Astrocyte of the cerebellum (primary cell): ENCODE measurements around the gene CLEC4E.
"Not testable (repeated sequence)": the region's sequence is repeated elsewhere in the genome, so short reads cannot be mapped to it uniquely, and the experiment has no call there.

ENCODE experiments used
- DNase-seq: peaks from one replicate; pipeline ENCODE4 v3.0.0-alpha.2; 2011; ENCODE audit warnings: low read depth
- H3K4me3 ChIP-seq: 2 replicates; pipeline ENCODE4 v1.5.1; 2011; ENCODE audit warnings: mild to moderate bottlenecking, low read depth, low read length, moderate library complexity
- in situ Hi-C: cut with HindIII; loops from 2 replicates; pipeline ENCODE4 v1.10.0; 2017; ENCODE audit warnings: low sequenced_read_pairs
- TF ChIP-seq, protein P1 (sequence below): IDR thresholded peaks from 2 replicates; pipeline ENCODE4 v1.5.1; 2012; ENCODE audit warnings: low read length, low read depth, moderate library complexity, mild to moderate bottlenecking; ENCODE audit errors: missing control alignments

CLEC4E gene

DNA sequence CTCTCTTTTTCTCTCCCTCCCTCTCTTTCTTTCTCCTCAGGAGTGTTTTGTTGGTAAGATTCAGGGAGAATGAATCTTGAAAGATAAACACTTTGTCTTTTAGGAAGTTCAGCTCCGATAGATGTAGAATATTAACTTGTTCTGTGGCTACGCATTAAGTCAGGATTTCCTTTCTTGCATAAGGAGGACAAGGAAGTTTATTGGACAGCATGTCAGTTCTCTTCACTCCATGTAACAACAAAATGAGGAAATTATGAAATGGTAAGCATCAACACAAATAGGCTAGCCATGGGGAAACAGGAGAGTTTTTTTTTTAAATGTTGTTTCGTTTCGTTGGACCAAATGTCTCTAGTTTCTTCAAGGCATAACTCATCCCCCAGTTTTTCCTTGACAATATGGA lies at the start of gene CLEC4E:
Gene CLEC4E (minus strand): TSS at position 75 of the 400 bp plus-strand sequence. CDS start 108 bp downstream, outside the sequence.
- DNase-seq, in situ Hi-C loops, H3K4me3 ChIP-seq: not testable (repeated sequence)

GRCh38 chr12:8589679-8590078 lies 49.0 kb upstream of the CLEC4E start:
- TF ChIP-seq, protein P1, sequence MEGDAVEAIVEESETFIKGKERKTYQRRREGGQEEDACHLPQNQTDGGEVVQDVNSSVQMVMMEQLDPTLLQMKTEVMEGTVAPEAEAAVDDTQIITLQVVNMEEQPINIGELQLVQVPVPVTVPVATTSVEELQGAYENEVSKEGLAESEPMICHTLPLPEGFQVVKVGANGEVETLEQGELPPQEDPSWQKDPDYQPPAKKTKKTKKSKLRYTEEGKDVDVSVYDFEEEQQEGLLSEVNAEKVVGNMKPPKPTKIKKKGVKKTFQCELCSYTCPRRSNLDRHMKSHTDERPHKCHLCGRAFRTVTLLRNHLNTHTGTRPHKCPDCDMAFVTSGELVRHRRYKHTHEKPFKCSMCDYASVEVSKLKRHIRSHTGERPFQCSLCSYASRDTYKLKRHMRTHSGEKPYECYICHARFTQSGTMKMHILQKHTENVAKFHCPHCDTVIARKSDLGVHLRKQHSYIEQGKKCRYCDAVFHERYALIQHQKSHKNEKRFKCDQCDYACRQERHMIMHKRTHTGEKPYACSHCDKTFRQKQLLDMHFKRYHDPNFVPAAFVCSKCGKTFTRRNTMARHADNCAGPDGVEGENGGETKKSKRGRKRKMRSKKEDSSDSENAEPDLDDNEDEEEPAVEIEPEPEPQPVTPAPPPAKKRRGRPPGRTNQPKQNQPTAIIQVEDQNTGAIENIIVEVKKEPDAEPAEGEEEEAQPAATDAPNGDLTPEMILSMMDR = no peak
- DNase-seq = no peak
- no peak overlapping the region for H3K4me3 ChIP-seq
- in situ Hi-C loops = no loop called here

DNA sequence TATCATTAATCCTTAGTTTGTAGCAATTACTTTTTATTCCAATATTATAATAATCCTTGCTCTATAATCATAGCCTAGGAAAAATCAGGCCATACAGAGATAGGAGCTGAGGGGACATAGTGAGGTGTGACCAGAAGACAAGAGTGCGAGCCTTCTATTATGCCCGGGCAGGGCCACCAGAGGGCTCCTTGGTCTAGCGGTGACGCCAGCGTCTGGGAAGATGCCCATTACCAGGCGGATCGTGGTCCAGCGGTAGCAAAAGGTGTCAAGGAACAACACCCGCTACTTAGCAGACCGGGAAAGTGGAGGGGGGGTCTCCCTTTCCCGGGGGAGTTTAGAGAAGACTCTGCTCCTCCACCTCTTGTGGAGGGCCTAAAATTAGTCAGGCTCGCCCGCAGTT lies 43.8 kb upstream of the CLEC4E start:
- in situ Hi-C loops, H3K4me3 ChIP-seq, DNase-seq: not testable (repeated sequence)

DNA sequence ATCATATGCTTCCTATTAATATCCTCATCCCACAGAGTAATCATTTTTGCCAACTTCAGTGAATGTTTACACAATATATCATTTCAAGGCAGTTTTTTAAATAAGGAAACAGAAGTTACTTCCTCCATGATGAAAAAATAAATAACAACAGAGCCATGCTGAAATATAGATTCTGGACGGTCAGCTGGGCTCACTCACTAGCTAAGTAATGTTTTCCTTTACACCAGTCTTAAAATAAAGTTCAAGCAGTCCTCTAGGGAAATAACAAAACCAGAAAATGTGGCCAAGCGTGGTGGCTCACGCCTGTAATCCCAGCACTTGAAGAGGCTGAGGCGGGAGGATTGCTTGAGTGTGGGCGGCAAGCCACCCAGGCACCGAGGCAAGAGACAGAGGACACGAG lies 43.3 kb upstream of the CLEC4E start:
- in situ Hi-C loops = no loop called here
- H3K4me3 ChIP-seq = no peak overlapping the region
- DNase-seq = no peak
- TF ChIP-seq, protein P1 = no peak

DNA sequence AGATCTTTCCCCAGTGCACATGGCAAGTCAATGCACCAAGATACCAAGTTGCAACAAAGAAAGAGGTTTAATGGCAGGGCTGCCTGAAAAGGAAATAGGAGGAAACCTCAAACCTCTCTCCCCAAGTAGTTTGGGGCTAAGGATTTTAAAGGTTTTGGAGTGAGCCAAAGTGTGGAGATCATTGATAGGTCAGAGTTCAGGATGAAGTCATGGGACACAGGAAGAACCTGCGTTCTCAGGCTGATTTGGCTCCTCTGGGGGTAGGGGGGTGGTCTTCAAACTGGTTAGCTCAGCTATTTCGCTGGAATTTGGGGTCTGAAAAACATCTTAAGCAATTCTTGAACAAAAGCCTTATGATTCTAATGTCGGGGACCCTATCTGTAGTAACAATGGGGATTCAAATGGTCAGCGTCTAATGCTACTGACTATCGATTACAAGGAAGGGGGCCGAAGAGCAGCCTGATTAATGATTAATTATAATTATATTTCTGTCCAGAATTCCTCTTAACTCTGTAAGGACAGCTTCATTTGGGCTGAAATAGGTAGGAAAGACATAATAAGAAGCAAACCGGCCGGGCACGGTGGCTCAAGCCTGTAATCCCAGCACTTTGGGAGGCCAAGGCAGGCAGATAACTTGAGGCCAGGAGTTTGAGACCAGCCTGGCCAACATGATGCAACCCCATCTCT lies 40.5 kb upstream of the CLEC4E start:
- no peak for DNase-seq
- H3K4me3 ChIP-seq = no peak overlapping the region
- TF ChIP-seq, protein P1 = no peak
- in situ Hi-C loops = no loop called here

- TF ChIP-seq, protein P1 = no peak
- DNase-seq = no peak
- no peak overlapping the region for H3K4me3 ChIP-seq
- in situ Hi-C loops = no loop called here
Measured at GRCh38 chr12:8577879-8578278, 37.2 kb upstream of the CLEC4E start.

- DNase-seq = no peak
- no peak overlapping the region for H3K4me3 ChIP-seq
- in situ Hi-C loops = no loop called here
- TF ChIP-seq, protein P1 = no peak
Measured at GRCh38 chr12:8572507-8572906, 31.8 kb upstream of the CLEC4E start.

GRCh38 chr12:8566525-8566924 lies 25.8 kb upstream of the CLEC4E start:
- in situ Hi-C loops = no loop called here
- TF ChIP-seq, protein P1 = no peak
- no peak for DNase-seq
- no peak overlapping the region for H3K4me3 ChIP-seq

- H3K4me3 ChIP-seq, DNase-seq, in situ Hi-C loops: not testable (repeated sequence)
Measured at GRCh38 chr12:8566052-8566451, 25.3 kb upstream of the CLEC4E start.
